Transverse colon (tissue), 4 donors: ENCODE results near the gene FGFBP1. TPM values are rescaled to one million over a fixed set of nuclear protein-coding genes. Genes with fewer than 3 reads are reported as not detected.

Source experiments
- DNase-seq: peaks from one replicate; pipeline ENCODE4 v3.0.0-alpha.2; 2019
- H3K27ac ChIP-seq, 4 donors: fragments of 200-600 bp; sonication (generic); 2 replicates each; pipeline ENCODE4 v1.5.1; 2016 to 2018; ENCODE audit warnings: inconsistent platforms in 4 of 4
- H3K27me3 ChIP-seq: fragments of 200-600 bp; sonication (generic); 2 replicates; pipeline ENCODE4 v1.5.1; 2017; ENCODE audit warnings: inconsistent platforms
- H3K36me3 ChIP-seq, 4 donors: fragments of 200-600 bp; sonication (generic); 2 replicates each; pipeline ENCODE4 v1.5.1; 2017 to 2019; ENCODE audit warnings: inconsistent platforms in 4 of 4
- H3K4me1 ChIP-seq, 4 donors: fragments of 200-600 bp; sonication (generic); 2 replicates each; pipeline ENCODE4 v1.5.1; 2017 to 2020; ENCODE audit warnings: inconsistent platforms in 4 of 4
- H3K4me3 ChIP-seq, 4 donors: fragments of 200-600 bp; sonication (generic); 1 replicate in 1 of 4; 2 replicates in 3 of 4; pipeline versions ENCODE4 v1.5.1 to v1.6.1; 2017 to 2019; ENCODE audit warnings: inconsistent platforms in 4 of 4
- H3K9me3 ChIP-seq, 2 donors: fragments of 200-600 bp; sonication (generic); 2 replicates each; pipeline ENCODE4 v1.5.1; 2017 to 2019; ENCODE audit warnings: inconsistent platforms in 2 of 2
- EP300 ChIP-seq: sonication (generic); formaldehyde crosslinking; IDR thresholded peaks from one replicate; pipeline ENCODE4 v1.6.1; 2017; ENCODE audit warnings: antibody characterized with exemption, low read depth
- POLR2A ChIP-seq: fragments of 450-650 bp; IDR thresholded peaks from one replicate; pipeline ENCODE4 v1.6.1; 2016; ENCODE audit warnings: antibody characterized with exemption, mild to moderate bottlenecking, moderate library complexity
- POLR2AphosphoS5 ChIP-seq, 3 donors: sonication (generic); formaldehyde crosslinking; IDR thresholded peaks; one replicate each; pipeline ENCODE4 v1.6.1; 2016; ENCODE audit warnings: antibody characterized with exemption in 3 of 3
- WGBS, 2 donors: methylation state at CpG; one replicate each; pipeline ENCODE4 v1.1.5; 2018; ENCODE audit warnings: low coverage in 1 of 2; 5-methylcytosine and 5-hydroxymethylcytosine counted together
- in situ Hi-C, 4 donors: fragments of 200-750 bp; cut with MboI; loops; one replicate each; pipeline versions ENCODE4 v1.15.0 to v1.15.1; 2017; ENCODE audit warnings: low sequenced_read_pairs in 3 of 4, low pct_ligation_motif_present in 1 of 4, low pct_unique_long_range_greater_than_20kb in 1 of 4
- intact Hi-C: fragments of 100-400 bp; cut with DNase I; formaldehyde crosslinking; loops from one replicate; pipeline ENCODE4 v1.15.1; 2023; ENCODE audit warnings: low total_unique reads
- total RNA-seq, 4 donors: library from RNA; depleted of rRNA; stranded (reverse); fragments of >200 nt; gene quantifications; one replicate each; pipeline ENCODE4 v1.1.0, GENCODE V29; 2016
- TF ChIP-seq, protein P1 (sequence below), 5 experiments: fragments of 200-600 bp in 3 of 5; fragments of 450-650 bp in 2 of 5; sonication (generic) in 3 of 5; IDR thresholded peaks; 1 replicate in 2 of 5; 2 replicates in 3 of 5; pipeline ENCODE4 v1.5.1; 2016 to 2017; ENCODE audit warnings: antibody characterized with exemption in 5 of 5, inconsistent platforms in 3 of 5, mild to moderate bottlenecking in 2 of 5, moderate library complexity in 1 of 5

The FGFBP1 gene
- total RNA-seq, 4 donors from 2014 or later = 7.0 to 12.6 (median 10.1) TPM

DNA sequence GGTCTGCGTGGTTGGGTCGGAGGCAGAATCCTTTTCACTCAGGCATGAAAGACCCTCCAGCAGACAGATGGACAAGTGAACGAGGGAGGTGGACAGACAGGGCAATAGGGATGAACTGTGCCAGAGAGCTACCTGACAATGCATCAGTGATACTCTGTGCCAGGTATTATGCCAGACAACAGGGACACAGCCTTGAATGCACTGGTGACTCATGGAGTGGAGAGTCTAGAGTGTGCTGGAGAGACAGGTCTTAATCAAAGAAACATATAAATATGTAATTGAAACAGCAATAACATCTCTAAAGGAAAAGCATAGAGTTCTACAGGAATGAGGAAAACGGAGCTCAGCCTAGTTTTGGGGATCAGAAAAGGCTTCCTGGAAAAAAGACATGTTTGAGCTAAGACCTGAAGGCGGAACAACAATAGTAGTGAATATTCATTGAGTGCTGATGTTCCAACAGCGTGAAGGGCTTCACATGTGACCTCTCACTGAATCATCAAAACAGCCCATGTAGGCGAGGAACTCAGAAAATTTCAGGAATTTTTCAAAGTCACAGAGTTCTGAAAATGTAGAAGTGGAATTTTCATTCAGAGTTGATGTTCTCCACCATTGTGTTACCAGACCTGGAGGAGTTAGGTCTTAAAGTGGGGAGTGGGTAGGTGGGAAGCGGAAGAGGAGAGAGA, 44.4 kb upstream of the FGFBP1 start:
- intact Hi-C loops (no loop called here), in situ Hi-C loops (loop anchor here in 1 of 4 donors (25.0 kb wide), 1 partner anchor 496 kb away; no protein-coding TSS in a partner anchor)
- TF ChIP-seq POLR2A = no peak
- 91 to 97% methylated on average over 5 to 8 of the region's 8 CpGs for WGBS, 2 donors
- H3K27ac ChIP-seq = no peak overlapping the region
- peaks cover 0 to 10% (median 0%) of the 10 kb centered on the region in 4 donors for H3K36me3 ChIP-seq
- no peaks in the 10 kb centered on the region for H3K4me1 ChIP-seq
- no peaks in the 10 kb centered on the region for H3K9me3 ChIP-seq
- H3K27me3 ChIP-seq = no peaks in the 10 kb centered on the region
- no peak overlapping the region for H3K4me3 ChIP-seq
- DNase-seq = no peak

DNA sequence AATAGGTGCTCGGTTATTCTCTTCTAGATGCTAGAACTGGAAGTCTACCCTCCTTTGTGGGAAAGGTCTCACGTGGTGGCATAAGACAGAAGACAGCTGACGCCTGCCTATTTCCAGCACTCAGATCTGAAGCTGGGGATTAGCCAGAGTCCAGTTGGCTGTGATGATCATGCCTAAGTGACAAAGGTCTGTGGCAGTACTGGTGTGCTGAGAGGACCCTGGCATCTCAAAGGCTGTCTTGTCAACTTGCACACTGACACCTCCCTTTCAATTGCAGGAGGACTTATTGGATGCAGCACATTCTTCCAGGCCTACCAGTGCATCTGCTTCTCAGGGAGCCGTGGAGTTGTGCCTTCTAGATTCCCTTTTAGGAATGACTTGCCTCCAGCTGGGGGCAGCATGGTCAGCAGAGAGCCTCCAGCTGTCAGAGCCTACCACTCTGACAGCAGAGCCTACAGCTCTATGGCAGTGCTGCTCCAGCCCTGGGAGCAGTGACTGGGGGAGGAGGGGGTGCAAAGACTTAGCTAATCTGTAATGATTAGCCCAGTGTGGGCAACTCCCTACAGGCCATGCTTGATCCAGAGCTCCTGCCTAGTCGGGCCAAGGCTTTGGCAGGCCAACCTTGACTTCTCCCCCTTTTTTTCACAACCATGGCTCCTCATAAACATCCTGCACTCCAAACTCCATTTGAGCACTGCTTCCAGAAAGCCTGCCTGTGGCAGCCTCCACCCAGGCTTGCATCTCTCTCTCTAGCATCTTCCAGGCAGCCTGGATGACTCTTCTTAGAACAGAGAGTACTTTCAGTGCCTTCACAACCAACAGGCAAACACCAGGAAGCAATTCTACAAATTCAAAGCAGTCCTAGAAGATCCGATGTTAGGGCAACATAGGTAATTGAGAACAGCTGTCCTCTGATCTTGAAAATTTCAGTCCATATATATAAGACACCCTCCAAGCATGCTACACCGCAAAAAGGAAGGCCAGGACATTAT, 38.2 kb upstream of the FGFBP1 start:
- in situ Hi-C loops (loop anchor here in 1 of 4 donors (25.0 kb wide), 1 partner anchor 489 kb away; no protein-coding TSS in a partner anchor), intact Hi-C loops (no loop called here)
- H3K27me3 ChIP-seq = no peaks in the 10 kb centered on the region

DNA sequence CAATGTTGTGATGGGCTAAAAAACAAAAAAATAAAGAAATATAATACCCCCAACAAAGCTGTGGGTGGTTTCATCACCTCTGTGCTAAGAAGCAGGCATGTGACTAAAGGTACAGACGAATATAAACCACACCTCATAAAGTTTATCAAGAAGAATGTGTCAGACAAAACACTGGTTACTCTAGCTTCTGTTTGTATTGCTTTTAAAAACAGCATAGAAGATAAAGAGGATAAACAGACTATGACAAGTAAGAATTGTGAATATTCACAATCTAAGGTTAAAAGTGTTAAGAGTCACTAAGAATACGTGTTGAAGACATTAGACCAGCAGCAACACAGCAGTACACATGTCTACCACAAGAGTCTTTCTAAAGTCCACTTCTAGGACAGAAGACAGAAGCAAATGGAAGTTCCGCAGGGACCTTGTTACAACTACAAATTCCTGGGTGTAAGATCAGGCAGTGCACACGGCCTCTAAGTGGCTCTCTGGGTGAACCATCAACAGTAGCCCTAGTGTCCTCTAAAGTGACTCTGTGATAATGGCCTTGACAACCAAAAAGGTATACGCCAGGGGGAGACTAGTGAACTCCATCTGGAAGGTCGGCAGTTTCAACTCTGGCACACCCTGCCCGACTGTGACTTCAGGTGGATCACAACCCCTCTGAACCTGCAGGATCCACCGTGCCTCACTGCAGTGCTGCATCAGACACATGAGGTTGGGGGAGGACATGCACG, 32.7 kb upstream of the FGFBP1 start:
- Histone ChIP-seq H3K27ac (no peak overlapping the region), H3K27me3 (no peaks in the 10 kb centered on the region), H3K36me3 (no peaks in the 10 kb centered on the region), H3K9me3 (no peaks in the 10 kb centered on the region), H3K4me1 (no peaks in the 10 kb centered on the region), H3K4me3 (no peak overlapping the region)
- in situ Hi-C loops (loop anchor here in 1 of 4 donors (25.0 kb wide), 1 partner anchor 484 kb away; no protein-coding TSS in a partner anchor), intact Hi-C loops (no loop called here)
- no peak for DNase-seq
- TF ChIP-seq POLR2AphosphoS5 (IDR thresholded peaks at IDR 0.05) = no peak
- TF ChIP-seq POLR2A = no peak
- TF ChIP-seq, protein P1, sequence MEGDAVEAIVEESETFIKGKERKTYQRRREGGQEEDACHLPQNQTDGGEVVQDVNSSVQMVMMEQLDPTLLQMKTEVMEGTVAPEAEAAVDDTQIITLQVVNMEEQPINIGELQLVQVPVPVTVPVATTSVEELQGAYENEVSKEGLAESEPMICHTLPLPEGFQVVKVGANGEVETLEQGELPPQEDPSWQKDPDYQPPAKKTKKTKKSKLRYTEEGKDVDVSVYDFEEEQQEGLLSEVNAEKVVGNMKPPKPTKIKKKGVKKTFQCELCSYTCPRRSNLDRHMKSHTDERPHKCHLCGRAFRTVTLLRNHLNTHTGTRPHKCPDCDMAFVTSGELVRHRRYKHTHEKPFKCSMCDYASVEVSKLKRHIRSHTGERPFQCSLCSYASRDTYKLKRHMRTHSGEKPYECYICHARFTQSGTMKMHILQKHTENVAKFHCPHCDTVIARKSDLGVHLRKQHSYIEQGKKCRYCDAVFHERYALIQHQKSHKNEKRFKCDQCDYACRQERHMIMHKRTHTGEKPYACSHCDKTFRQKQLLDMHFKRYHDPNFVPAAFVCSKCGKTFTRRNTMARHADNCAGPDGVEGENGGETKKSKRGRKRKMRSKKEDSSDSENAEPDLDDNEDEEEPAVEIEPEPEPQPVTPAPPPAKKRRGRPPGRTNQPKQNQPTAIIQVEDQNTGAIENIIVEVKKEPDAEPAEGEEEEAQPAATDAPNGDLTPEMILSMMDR (IDR thresholded peaks at IDR 0.05) = no peak
- no peak for TF ChIP-seq EP300
- WGBS, 2 donors = 70 to 78% methylated on average over 3 to 9 of the region's 9 CpGs

More for the DNA sequence above, 38.2 kb upstream of the FGFBP1 start:
- no peaks in the 10 kb centered on the region for H3K9me3 ChIP-seq
- H3K36me3 ChIP-seq = peaks cover 0 to 8% (median 0%) of the 10 kb centered on the region in 4 donors
- 76 to 100% methylated on average over 2 to 7 of the region's 7 CpGs for WGBS, 2 donors
- no peak for DNase-seq
- no peak overlapping the region for H3K4me3 ChIP-seq
- no peaks in the 10 kb centered on the region for H3K4me1 ChIP-seq
- H3K27ac ChIP-seq = no peak overlapping the region
- no peak for TF ChIP-seq POLR2A
- TF ChIP-seq, protein P1 (IDR thresholded peaks at IDR 0.05) = no peak
- no peak for TF ChIP-seq EP300
- no peak for TF ChIP-seq POLR2AphosphoS5 (IDR thresholded peaks at IDR 0.05)

DNA sequence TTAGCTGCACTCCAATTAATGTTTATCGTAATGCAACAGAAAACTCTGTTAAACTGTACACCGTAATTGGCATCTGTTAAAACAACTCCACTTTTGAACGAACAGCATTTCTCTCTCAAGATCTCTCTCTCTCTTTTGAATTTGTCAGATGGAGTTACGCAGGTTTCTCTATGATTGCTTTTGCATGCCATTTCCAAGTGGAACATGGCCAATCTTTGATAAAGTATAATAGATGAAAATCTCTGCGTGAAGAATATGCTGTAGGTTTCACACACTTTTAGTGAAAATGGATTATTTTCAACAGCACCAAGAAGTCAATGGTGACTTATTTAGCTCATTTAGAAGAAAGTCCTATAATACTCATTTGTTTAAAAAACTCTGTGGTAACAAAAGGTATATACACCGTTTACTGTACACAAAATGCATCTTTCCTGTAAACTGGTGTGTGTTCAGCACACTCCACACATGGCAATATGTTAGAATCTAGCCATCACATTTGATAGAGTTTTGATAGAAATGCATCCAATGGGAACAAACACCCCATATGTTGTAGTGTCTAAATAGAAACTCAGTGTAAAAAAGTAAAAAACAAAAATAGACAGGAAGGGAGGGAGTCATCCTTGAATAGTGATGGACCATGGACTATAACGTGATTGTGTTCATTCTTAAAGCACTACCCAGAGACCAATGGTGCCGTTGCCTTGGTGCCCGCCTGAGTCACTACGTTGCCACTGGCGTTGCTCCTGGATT, 30.2 kb upstream of the FGFBP1 start:
- TF ChIP-seq, protein P1 (IDR thresholded peaks at IDR 0.05) = no peak
- TF ChIP-seq EP300 = no peak
- no peak for TF ChIP-seq POLR2AphosphoS5 (IDR thresholded peaks at IDR 0.05)
- TF ChIP-seq POLR2A = no peak
- Histone ChIP-seq H3K36me3 (no peaks in the 10 kb centered on the region), H3K27me3 (no peaks in the 10 kb centered on the region), H3K4me1 (peaks cover 0 to 4% (median 1%) of the 10 kb centered on the region in 4 donors), H3K27ac (no peak overlapping the region), H3K9me3 (no peaks in the 10 kb centered on the region), H3K4me3 (no peak overlapping the region)
- WGBS, 2 donors = 81 to 86% methylated on average over 10 to 11 of the region's 11 CpGs
- no peak for DNase-seq
- intact Hi-C loops = no loop called here
- in situ Hi-C loops = loop anchor here in 1 of 4 donors (10.0 to 25.0 kb wide), 2 partner anchors 234 to 481 kb away; no protein-coding TSS in a partner anchor
